SU-DHL-6 (cell line): ENCODE measurements around the gene HRAS.

ENCODE experiments used
- H2AFZ ChIP-seq: fragments of 200-600 bp; sonication (generic); 2 replicates; pipeline ENCODE4 v1.6.1; 2014; ENCODE audit warnings: low read depth, mild to moderate bottlenecking, moderate library complexity, mixed read lengths, antibody characterized with exemption, low read length; ENCODE audit not compliant: severe bottlenecking
- H3F3A ChIP-seq: fragments of 200-600 bp; shearing (Covaris generic); 2 replicates; pipeline ENCODE4 v1.6.0; 2016; ENCODE audit warnings: antibody characterized with exemption, mild to moderate bottlenecking; ENCODE audit not compliant: insufficient read depth
- H3K27ac ChIP-seq: fragments of 200-600 bp; sonication (generic); 2 replicates; pipeline ENCODE4 v1.5.1; 2016; ENCODE audit warnings: low read depth, mild to moderate bottlenecking, low read length, moderate library complexity, mixed read lengths
- H3K27me3 ChIP-seq: fragments of 200-600 bp; sonication (generic), shearing (Covaris generic); 2 replicates; pipeline ENCODE4 v1.6.0; 2014; ENCODE audit warnings: mild to moderate bottlenecking, low read length
- H3K36me3 ChIP-seq: fragments of 200-600 bp; sonication (generic); 2 replicates; pipeline ENCODE4 v1.6.1; 2014; ENCODE audit warnings: mild to moderate bottlenecking, low read length, mixed read lengths
- H3K4me2 ChIP-seq: fragments of 300-600, 200-600 bp; shearing (Covaris generic), sonication (generic); 2 replicates; pipeline ENCODE4 v1.6.0; 2014; ENCODE audit warnings: low read length, low read depth, mild to moderate bottlenecking; ENCODE audit not compliant: poor library complexity, severe bottlenecking
- H3K4me3 ChIP-seq: fragments of 200-600 bp; sonication (generic); 2 replicates; pipeline ENCODE4 v1.5.1; 2014; ENCODE audit warnings: antibody characterized with exemption, low read length, mild to moderate bottlenecking, mixed read lengths; ENCODE audit not compliant: insufficient read depth, poor library complexity, severe bottlenecking
- H3K79me2 ChIP-seq: fragments of 200-600 bp; sonication (generic); 2 replicates; pipeline ENCODE4 v1.6.1; 2014; ENCODE audit warnings: mild to moderate bottlenecking, low read length, moderate library complexity; ENCODE audit not compliant: insufficient read depth
- H3K9ac ChIP-seq: fragments of 200-600 bp; sonication (generic); 2 replicates; pipeline ENCODE4 v1.7.0; 2014; ENCODE audit warnings: mild to moderate bottlenecking, low read length
- H3K9me2 ChIP-seq: fragments of 200-600 bp; sonication (generic); replicated peaks from 2 replicates; pipeline ENCODE4 v1.6.1; 2014; ENCODE audit warnings: low read length; ENCODE audit not compliant: insufficient read depth
- H3K9me3 ChIP-seq: fragments of 200-600 bp; sonication (generic); 2 replicates; pipeline ENCODE4 v1.6.1; 2014; ENCODE audit warnings: low read length, mixed read lengths; ENCODE audit not compliant: insufficient read depth
- H4K20me1 ChIP-seq: fragments of 200-600 bp; sonication (generic); 2 replicates; pipeline ENCODE4 v1.6.1; 2014; ENCODE audit warnings: low read depth, mild to moderate bottlenecking, antibody characterized with exemption, low read length, moderate library complexity, mixed read lengths
- CTCF ChIP-seq: fragments of 200-600 bp; sonication (generic); IDR thresholded peaks from one replicate; pipeline ENCODE4 v1.5.1; 2017; ENCODE audit warnings: antibody characterized with exemption, mild to moderate bottlenecking, low read length, moderate library complexity; ENCODE audit not compliant: insufficient read depth, poor library complexity, severe bottlenecking
- EZH2phosphoT487 ChIP-seq: fragments of 200-600 bp; sonication (generic), shearing (Covaris generic); conservative IDR thresholded peaks from 2 replicates; pipeline ENCODE4 v1.6.1; 2018; ENCODE audit warnings: mild to moderate bottlenecking, antibody characterized with exemption, low read length, moderate library complexity, mixed read lengths

The HRAS gene

DNA sequence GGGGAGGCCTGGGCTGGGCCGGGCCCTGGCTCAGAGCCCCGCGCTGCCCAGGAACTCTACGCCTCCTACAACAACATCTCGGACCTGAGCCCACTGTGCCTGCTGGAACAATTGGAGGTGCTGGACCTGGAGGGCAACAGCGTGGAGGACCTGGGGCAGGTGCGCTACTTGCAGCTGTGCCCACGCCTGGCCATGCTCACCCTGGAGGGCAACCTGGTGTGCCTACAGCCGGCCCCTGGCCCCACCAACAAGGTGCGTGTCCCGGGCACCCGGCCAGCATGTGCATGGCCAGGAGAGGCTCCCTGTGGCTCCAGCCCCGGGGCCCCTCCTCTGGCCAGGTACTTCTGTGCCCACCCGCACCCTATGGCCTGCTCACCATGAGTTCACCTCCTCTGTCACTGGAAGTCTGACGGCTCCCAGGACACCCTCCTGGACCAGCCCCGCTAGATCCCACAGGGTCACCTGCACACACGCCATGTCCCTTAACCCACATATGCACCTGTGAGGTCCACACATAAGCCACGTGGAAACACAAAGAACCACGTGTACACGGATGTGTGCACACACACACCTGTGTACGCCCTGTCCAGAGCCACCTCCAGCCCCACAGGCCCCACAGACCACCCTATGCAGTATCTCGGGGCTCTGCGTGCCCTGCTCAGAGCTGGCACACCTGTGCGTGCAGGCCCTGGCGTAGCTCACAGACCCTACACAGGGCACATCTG lies 14.8 kb upstream of the HRAS start:
- no peak for TF ChIP-seq CTCF
- no peak for TF ChIP-seq EZH2phosphoT487
- Histone ChIP-seq H3K36me3 (no peaks in the 10 kb centered on the region), H3K4me3 (no peak overlapping the region), H3K4me2 (no peak overlapping the region), H3K9me3 (no peaks in the 10 kb centered on the region), H3K79me2 (no peaks in the 10 kb centered on the region), H3K9me2 (no peaks in the 10 kb centered on the region), H3K27me3 (no peaks in the 10 kb centered on the region), H4K20me1 (no peaks in the 10 kb centered on the region), H3K27ac (no peak overlapping the region), H3K9ac (no peak overlapping the region), H2AFZ (no peak overlapping the region), H3F3A (no peaks in the 10 kb centered on the region)

- Histone ChIP-seq H3K79me2 (no peaks in the 10 kb centered on the region), H3K27me3 (no peaks in the 10 kb centered on the region), H2AFZ (no peak overlapping the region), H3F3A (no peaks in the 10 kb centered on the region), H3K9ac (no peak overlapping the region), H4K20me1 (no peaks in the 10 kb centered on the region), H3K4me2 (no peak overlapping the region), H3K36me3 (no peaks in the 10 kb centered on the region), H3K9me2 (no peaks in the 10 kb centered on the region), H3K4me3 (no peak overlapping the region), H3K9me3 (no peaks in the 10 kb centered on the region), H3K27ac (no peak overlapping the region)
- TF ChIP-seq EZH2phosphoT487: no peak
- no peak for TF ChIP-seq CTCF
These were observed 13.6 kb upstream of the HRAS start for GRCh38 chr11:548700-549603.

- H3K4me3 ChIP-seq: no peak overlapping the region
- no peak overlapping the region for H3K9ac ChIP-seq
- H3K9me3 ChIP-seq: no peaks in the 10 kb centered on the region
- no peaks in the 10 kb centered on the region for H3K27me3 ChIP-seq
- H3K36me3 ChIP-seq: no peaks in the 10 kb centered on the region
- H3F3A ChIP-seq: no peaks in the 10 kb centered on the region
- H3K27ac ChIP-seq: no peak overlapping the region
- no peaks in the 10 kb centered on the region for H3K9me2 ChIP-seq
- TF ChIP-seq EZH2phosphoT487: no peak
- no peak for TF ChIP-seq CTCF
- H3K4me2 ChIP-seq: no peak overlapping the region
- no peaks in the 10 kb centered on the region for H3K79me2 ChIP-seq
- H4K20me1 ChIP-seq: no peaks in the 10 kb centered on the region
- H2AFZ ChIP-seq: no peak overlapping the region
These were observed 9.8 kb upstream of the HRAS start for GRCh38 chr11:545171-545570.
